ENCODE results near the gene EBPL. TPM values are rescaled to one million over a fixed set of nuclear protein-coding genes. Genes with fewer than 3 reads are reported as not detected.

Gene EBPL
- total RNA-seq, 4 donors from 2014 or later: 66.6 to 89.4 (median 83.2) TPM

DNA sequence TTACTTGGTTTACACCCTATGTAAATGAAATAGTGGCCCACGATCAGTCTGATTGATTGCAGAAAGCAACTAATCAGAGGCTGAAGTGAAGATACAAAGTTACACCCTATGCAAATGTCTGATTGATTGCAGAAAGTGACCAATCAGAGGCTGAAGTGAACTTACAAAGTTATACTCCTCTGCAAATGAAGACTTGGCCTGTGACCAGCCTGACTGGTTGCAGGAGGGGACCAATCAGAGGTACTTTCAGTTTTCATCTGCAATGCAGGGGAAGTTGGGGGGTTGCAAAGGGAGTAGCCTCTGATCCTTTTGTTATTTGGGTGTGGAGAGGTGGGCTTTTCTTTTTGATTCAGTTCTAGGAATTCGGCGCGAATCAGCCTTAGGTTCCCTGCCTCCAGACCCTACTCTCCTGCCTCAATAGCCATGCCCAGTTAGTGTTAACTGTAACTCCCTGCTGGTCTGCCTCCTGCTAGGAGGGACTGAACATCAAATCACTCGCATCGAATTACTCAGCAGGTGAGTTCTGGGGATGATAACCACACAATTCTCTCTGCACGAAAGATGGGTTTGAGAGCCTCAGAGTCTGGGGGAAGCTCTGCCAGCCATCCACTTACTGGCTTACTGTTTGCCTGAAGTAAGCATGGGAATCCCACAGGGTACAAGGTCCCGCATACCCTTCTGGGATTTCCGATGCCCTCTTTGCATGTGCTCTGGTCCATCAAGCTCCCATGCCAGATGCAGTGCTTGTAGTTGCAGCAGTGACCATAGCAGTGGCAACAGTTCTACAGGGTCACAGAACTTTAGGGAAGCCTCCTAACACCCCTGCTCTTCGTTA, 55.5 kb downstream of the EBPL start:
- no peaks in the 10 kb centered on the region for H3K27me3 ChIP-seq
- no peaks in the 10 kb centered on the region for H3K9me3 ChIP-seq
- peak in 1 of 2 donors; percentile 19 for DNase-seq (ENCODE audit: low spot score in 2 of 2)
- WGBS, 2 donors: 40 to 55% methylated on average over 10 of the region's 10 CpGs
- no peak for TF ChIP-seq CTCF (IDR thresholded peaks at IDR 0.05)
- no peak for TF ChIP-seq POLR2A (IDR thresholded peaks at IDR 0.05)
- no peak for TF ChIP-seq EP300 (IDR thresholded peaks at IDR 0.05)
- H3K27ac ChIP-seq: no peak overlapping the region
- H3K36me3 ChIP-seq: no peaks in the 10 kb centered on the region
- H3K4me1 ChIP-seq: no peaks in the 10 kb centered on the region
- H3K4me3 ChIP-seq: peak overlapping the region; percentile 4 to 39 (median 24)

GRCh38 chr13:49633710-49634109, 57.6 kb downstream of the EBPL start:
- 87 to 88% methylated on average over 4 of the region's 4 CpGs for WGBS, 2 donors
- Histone ChIP-seq H3K9me3 (no peaks in the 10 kb centered on the region), H3K4me3 (no peak overlapping the region)

GRCh38 chr13:49632156-49632555, 59.1 kb downstream of the EBPL start:
- Histone ChIP-seq H3K27me3 (no peaks in the 10 kb centered on the region), H3K4me1 (no peaks in the 10 kb centered on the region), H3K4me3 (no peak overlapping the region), H3K9me3 (no peaks in the 10 kb centered on the region), H3K36me3 (no peaks in the 10 kb centered on the region), H3K27ac (no peak overlapping the region)
- 92 to 94% methylated on average over 5 of the region's 5 CpGs for WGBS, 2 donors
- TF ChIP-seq CTCF (IDR thresholded peaks at IDR 0.05) (no peak), POLR2A (IDR thresholded peaks at IDR 0.05) (no peak), EP300 (IDR thresholded peaks at IDR 0.05) (no peak)
- DNase-seq (ENCODE audit: low spot score in 2 of 2): no peak

More at GRCh38 chr13:49633710-49634109, 57.6 kb downstream of the EBPL start:
- no peak for DNase-seq (ENCODE audit: low spot score in 2 of 2)
- H3K27me3 ChIP-seq: no peaks in the 10 kb centered on the region
- no peak overlapping the region for H3K27ac ChIP-seq
- no peak for TF ChIP-seq POLR2A (IDR thresholded peaks at IDR 0.05)
- no peak for TF ChIP-seq EP300 (IDR thresholded peaks at IDR 0.05)
- no peak for TF ChIP-seq CTCF (IDR thresholded peaks at IDR 0.05)
- H3K36me3 ChIP-seq: no peaks in the 10 kb centered on the region
- H3K4me1 ChIP-seq: no peaks in the 10 kb centered on the region

DNA sequence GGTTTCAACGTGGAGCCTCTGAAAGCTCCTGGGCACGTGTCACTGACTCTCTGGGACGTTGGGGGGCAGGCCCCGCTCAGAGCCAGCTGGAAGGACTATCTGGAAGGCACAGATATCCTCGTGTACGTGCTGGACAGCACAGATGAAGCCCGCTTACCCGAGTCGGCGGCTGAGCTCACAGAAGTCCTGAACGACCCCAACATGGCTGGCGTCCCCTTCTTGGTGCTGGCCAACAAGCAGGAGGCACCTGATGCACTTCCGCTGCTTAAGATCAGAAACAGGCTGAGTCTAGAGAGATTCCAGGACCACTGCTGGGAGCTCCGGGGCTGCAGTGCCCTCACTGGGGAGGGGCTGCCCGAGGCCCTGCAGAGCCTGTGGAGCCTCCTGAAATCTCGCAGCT, 60.7 kb downstream of the EBPL start:
- Histone ChIP-seq H3K9me3 (no peaks in the 10 kb centered on the region), H3K4me1 (peaks cover 0 to 3% (median 0%) of the 10 kb centered on the region in 4 donors), H3K27ac (no peak overlapping the region), H3K27me3 (no peaks in the 10 kb centered on the region), H3K36me3 (no peaks in the 10 kb centered on the region), H3K4me3 (no peak overlapping the region)
- TF ChIP-seq POLR2A (IDR thresholded peaks at IDR 0.05): no peak
- no peak for TF ChIP-seq CTCF (IDR thresholded peaks at IDR 0.05)
- no peak for TF ChIP-seq EP300 (IDR thresholded peaks at IDR 0.05)
- no peak for DNase-seq (ENCODE audit: low spot score in 2 of 2)
- 88 to 90% methylated on average over 3 to 15 of the region's 16 CpGs for whole genome bisulfite sequencing, 2 donors

DNA sequence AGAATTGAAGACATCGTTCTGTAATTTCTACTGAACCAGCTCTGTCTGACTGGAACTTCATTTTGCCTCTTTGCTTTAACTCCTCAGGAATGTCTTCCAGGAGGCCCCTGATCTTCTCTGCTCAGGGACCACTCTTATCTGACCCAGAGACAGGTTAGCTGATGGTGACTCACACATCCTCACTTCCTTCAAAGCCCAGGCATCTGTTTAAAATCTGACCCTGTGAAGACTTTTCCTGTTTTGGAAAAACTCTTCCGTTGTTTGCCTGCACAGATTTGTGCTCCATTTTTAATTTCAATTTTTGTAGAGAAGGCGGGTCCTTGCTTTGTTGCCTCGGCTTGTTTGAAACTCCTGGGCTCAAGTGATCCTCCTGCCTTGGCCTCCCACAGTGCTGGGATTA, 61.3 kb downstream of the EBPL start:
- Histone ChIP-seq H3K4me1 (peaks cover 0 to 6% (median 0%) of the 10 kb centered on the region in 4 donors), H3K9me3 (no peaks in the 10 kb centered on the region), H3K36me3 (no peaks in the 10 kb centered on the region), H3K27me3 (no peaks in the 10 kb centered on the region), H3K27ac (no peak overlapping the region), H3K4me3 (no peak overlapping the region)
- 80 to 87% methylated on average over 4 of the region's 4 CpGs for WGBS, 2 donors
- TF ChIP-seq EP300 (IDR thresholded peaks at IDR 0.05): no peak
- TF ChIP-seq POLR2A (IDR thresholded peaks at IDR 0.05): no peak
- TF ChIP-seq CTCF (IDR thresholded peaks at IDR 0.05): no peak
- DNase-seq (ENCODE audit: low spot score in 2 of 2): no peak
